GM23338 (cell line): Measurements from ENCODE around the gene WDR33. TPM values are rescaled to one million over a fixed set of nuclear protein-coding genes. Genes with fewer than 3 reads are reported as not detected.

ENCODE experiments used
- ATAC-seq: fragments of 200-7000 bp; cut with Tn5 transposase; 3 replicates; pipeline ENCODE4 v1.9.1; 2020
- DNase-seq: peaks from one replicate; pipeline ENCODE4 v3.0.0-alpha.2; 2015; ENCODE audit warnings: low spot score
- H2AFZ ChIP-seq: fragments of 200-600 bp; sonication (generic); 2 replicates; pipeline ENCODE4 v1.8.0; 2016; ENCODE audit warnings: antibody characterized with exemption, mild to moderate bottlenecking, moderate library complexity
- H3F3A ChIP-seq: fragments of 200-600 bp; sonication (generic); replicated peaks from 2 replicates; pipeline ENCODE4 v1.8.0; 2017; ENCODE audit warnings: antibody characterized with exemption, mixed run types, low read depth
- H3K27ac ChIP-seq: fragments of 200-600 bp; sonication (generic); 2 replicates; pipeline ENCODE4 v1.6.1; 2016; ENCODE audit warnings: low read depth
- H3K27me3 ChIP-seq: fragments of 200-600 bp; sonication (generic); 2 replicates; pipeline ENCODE4 v1.8.0; 2016; ENCODE audit warnings: mild to moderate bottlenecking, mixed run types, moderate library complexity; ENCODE audit not compliant: insufficient read depth
- H3K36me3 ChIP-seq: fragments of 200-600 bp; sonication (generic); 2 replicates; pipeline ENCODE4 v1.8.0; 2016; ENCODE audit warnings: mild to moderate bottlenecking; ENCODE audit not compliant: insufficient read depth
- H3K4me1 ChIP-seq: fragments of 200-600 bp; sonication (generic); 2 replicates; pipeline ENCODE4 v1.8.0; 2016; ENCODE audit warnings: mild to moderate bottlenecking, moderate library complexity; ENCODE audit not compliant: insufficient read depth
- H3K4me2 ChIP-seq: fragments of 200-600 bp; sonication (generic); 2 replicates; pipeline ENCODE4 v1.7.1; 2017; ENCODE audit warnings: mixed run types
- H3K4me3 ChIP-seq: fragments of 200-600 bp; sonication (generic); 2 replicates; pipeline ENCODE4 v1.6.1; 2016; ENCODE audit warnings: mixed run types
- H3K79me2 ChIP-seq: fragments of 200-600 bp; sonication (generic); replicated peaks from 2 replicates; pipeline ENCODE4 v1.8.0; 2017; ENCODE audit warnings: mild to moderate bottlenecking; ENCODE audit not compliant: insufficient read depth
- H3K9me2 ChIP-seq: fragments of 200-600 bp; sonication (generic); 2 replicates; pipeline ENCODE4 v1.8.0; 2017; ENCODE audit not compliant: insufficient read depth
- H4K20me1 ChIP-seq: fragments of 200-600 bp; sonication (generic); replicated peaks from 2 replicates; pipeline ENCODE4 v1.8.0; 2017; ENCODE audit warnings: mild to moderate bottlenecking; ENCODE audit not compliant: insufficient read depth
- H3K27ac Mint-ChIP-seq: 2 replicates; pipeline ENCODE4 v1.8.0; 2020; ENCODE audit warnings: inconsistent platforms, mild to moderate bottlenecking, moderate library complexity, mixed read lengths
- H3K27me3 Mint-ChIP-seq: 3 replicates; pipeline ENCODE4 v1.8.0; 2022; ENCODE audit warnings: low read depth, mild to moderate bottlenecking, moderate library complexity, mixed read lengths, inconsistent platforms; ENCODE audit not compliant: insufficient read depth, poor library complexity
- H3K36me3 Mint-ChIP-seq: 3 replicates; pipeline ENCODE4 v1.8.0; 2021; ENCODE audit warnings: low read depth, mild to moderate bottlenecking, inconsistent platforms, moderate library complexity, mixed read lengths
- H3K4me1 Mint-ChIP-seq: 3 replicates; pipeline ENCODE4 v1.8.0; 2020; ENCODE audit warnings: mild to moderate bottlenecking, inconsistent platforms, mixed read lengths
- H3K4me3 Mint-ChIP-seq: 3 replicates; pipeline ENCODE4 v1.8.0; 2021; ENCODE audit warnings: moderate library complexity, mild to moderate bottlenecking, inconsistent platforms, mixed read lengths
- H3K9me3 Mint-ChIP-seq: 3 replicates; pipeline ENCODE4 v1.8.0; 2020; ENCODE audit warnings: moderate library complexity, mild to moderate bottlenecking, inconsistent platforms, mixed read lengths
- CREB1 ChIP-seq: fragments of 250-450 bp; sonication (Bioruptor Pico); IDR thresholded peaks from 2 replicates; pipeline ENCODE4 v1.5.0; 2020; ENCODE audit warnings: low read depth, mild to moderate bottlenecking, moderate library complexity
- CTCF ChIP-seq, 2 experiments: fragments of 200-600 bp in 1 of 2; sonication (generic) in 1 of 2; conservative IDR thresholded peaks; 2 replicates each; pipeline versions ENCODE4 v1.5.1 to v1.6.1; 2016 to 2017; ENCODE audit warnings: antibody characterized with exemption in 2 of 2, low read depth in 2 of 2, mild to moderate bottlenecking in 2 of 2, moderate library complexity in 1 of 2
- EZH2phosphoT487 ChIP-seq: fragments of 200-600 bp; sonication (generic); IDR thresholded peaks from one replicate; pipeline ENCODE4 v1.8.1; 2018; ENCODE audit warnings: antibody characterized with exemption; ENCODE audit not compliant: unreplicated experiment
- JUNB ChIP-seq: IDR thresholded peaks from one replicate; pipeline ENCODE4 v1.6.1; 2016; ENCODE audit warnings: antibody characterized with exemption; ENCODE audit not compliant: unreplicated experiment
- NANOG ChIP-seq: IDR thresholded peaks from 2 replicates; pipeline ENCODE4 v1.6.1; 2016; ENCODE audit warnings: antibody characterized with exemption, borderline replicate concordance
- REST ChIP-seq: IDR thresholded peaks from one replicate; pipeline ENCODE4 v1.6.1; 2018; ENCODE audit warnings: antibody characterized with exemption; ENCODE audit not compliant: unreplicated experiment
- STAT1 ChIP-seq: IDR thresholded peaks from one replicate; pipeline ENCODE4 v1.6.1; 2016; ENCODE audit warnings: antibody characterized with exemption; ENCODE audit not compliant: unreplicated experiment
- ZNF114 ChIP-seq: fragments of 250-450 bp; sonication (Bioruptor Pico); IDR thresholded peaks from 2 replicates; pipeline ENCODE4 v1.5.0; 2020; ENCODE audit warnings: mild to moderate bottlenecking, moderate library complexity
- ZNF462 ChIP-seq: fragments of 250-450 bp; sonication (Bioruptor Pico); IDR thresholded peaks from 2 replicates; pipeline ENCODE4 v1.5.0; 2020; ENCODE audit warnings: mild to moderate bottlenecking, moderate library complexity
- polyA plus RNA-seq: library from polyadenylated mRNA; unstranded; fragments of >200 nt; fragmentation: Nextera tagmentation; extraction: Ambion mirVana; gene quantifications from 2 replicates; pipeline ENCODE4 v1.2.1, GENCODE V29; 2016
- total RNA-seq: library from RNA; depleted of rRNA; stranded (reverse); fragments of >200 nt; shearing (Covaris generic); gene quantifications from 2 replicates; pipeline ENCODE4 v1.2.3, GENCODE V29; 2014

The WDR33 gene
- total and polyA plus RNA-seq, 2 experiments from 2014 or later = 37.2 to 54.7 TPM

- Histone ChIP-seq H3K36me3 (no peaks in the 10 kb centered on the region), H3K9me2 (no peaks in the 10 kb centered on the region), H3K4me2 (no peak overlapping the region), H3F3A (no peaks in the 10 kb centered on the region), H3K79me2 (no peaks in the 10 kb centered on the region), H3K4me3 (no peak overlapping the region), H3K4me1 (peaks cover 5% of the 10 kb centered on the region), H3K27me3 (peaks cover 23% of the 10 kb centered on the region), H2AFZ (no peak overlapping the region; the same call in 1 of the 2 replicates), H3K27ac (no peak overlapping the region), H4K20me1 (no peaks in the 10 kb centered on the region)
- peaks cover 9% of the 10 kb centered on the region for H3K4me1 Mint-ChIP-seq
- no peaks in the 10 kb centered on the region for H3K9me3 Mint-ChIP-seq
- no peak overlapping the region for H3K27ac Mint-ChIP-seq
- TF ChIP-seq NANOG = no peak
- ATAC-seq (no peak), DNase-seq (no peak)
- H3K27me3 Mint-ChIP-seq = peaks cover 24% of the 10 kb centered on the region
- H3K36me3 Mint-ChIP-seq = no peaks in the 10 kb centered on the region
- no peak overlapping the region for H3K4me3 Mint-ChIP-seq
These were observed 130.2 kb downstream of the WDR33 start for GRCh38 chr2:127680706-127681287.

GRCh38 chr2:127679680-127680361, 131.2 kb downstream of the WDR33 start:
- ATAC-seq (no peak), DNase-seq (no peak)
- peaks cover 6% of the 10 kb centered on the region for H3K4me1 ChIP-seq
- H3K9me2 ChIP-seq = no peaks in the 10 kb centered on the region
- H3K36me3 Mint-ChIP-seq = no peaks in the 10 kb centered on the region
- H3K36me3 ChIP-seq = no peaks in the 10 kb centered on the region
- peaks cover 10% of the 10 kb centered on the region for H3K4me1 Mint-ChIP-seq
- H3K4me3 Mint-ChIP-seq = no peak overlapping the region
- no peak overlapping the region for H3K27ac ChIP-seq
- no peak overlapping the region for H2AFZ ChIP-seq
- no peak overlapping the region for H3K27ac Mint-ChIP-seq
- H3K27me3 Mint-ChIP-seq = peaks cover 30% of the 10 kb centered on the region
- peaks cover 31% of the 10 kb centered on the region for H3K27me3 ChIP-seq
- H3F3A ChIP-seq = no peaks in the 10 kb centered on the region
- no peak overlapping the region for H3K4me3 ChIP-seq
- no peaks in the 10 kb centered on the region for H3K79me2 ChIP-seq
- H3K9me3 Mint-ChIP-seq = no peaks in the 10 kb centered on the region
- H4K20me1 ChIP-seq = no peaks in the 10 kb centered on the region
- H3K4me2 ChIP-seq = no peak overlapping the region
- no peak for TF ChIP-seq REST
- TF ChIP-seq ZNF114 (CRISPR knock-in tag) = no peak
- no peak for TF ChIP-seq NANOG
- no peak for TF ChIP-seq ZNF462 (CRISPR knock-in tag)
- TF ChIP-seq EZH2phosphoT487 = no peak
- TF ChIP-seq JUNB = no peak
- no peak for TF ChIP-seq CTCF (conservative IDR thresholded peaks at IDR 0.05; ENCODE audit: low read depth in 2 of 2)
- TF ChIP-seq CREB1 (CRISPR knock-in tag) = no peak
- TF ChIP-seq STAT1 = no peak
